Measurements from ENCODE around the gene GPR26.

Gene GPR26

GRCh38 chr10:123666318-123667236 is at the start of gene GPR26:
Gene GPR26, plus strand, starts transcription at chr10:123666355. Its CDS starts 53 bp downstream, at chr10:123666408.
- no peak for DNase-seq

- no peak for DNase-seq
These were observed 47.9 kb upstream of the GPR26 start for GRCh38 chr10:123618224-123618623.

GRCh38 chr10:123619067-123619855 is 46.9 kb upstream of the GPR26 start:
- DNase-seq: no peak

- no peak for DNase-seq
These were observed 45.5 kb upstream of the GPR26 start for GRCh38 chr10:123620621-123621020.

GRCh38 chr10:123621492-123621891 is 44.7 kb upstream of the GPR26 start:
- no peak for DNase-seq

- no peak for DNase-seq
These were observed 44.2 kb upstream of the GPR26 start for GRCh38 chr10:123621916-123622315.

- DNase-seq: no peak
These were observed 43.8 kb upstream of the GPR26 start for GRCh38 chr10:123622381-123622780.

- DNase-seq: no peak
These were observed 42.1 kb upstream of the GPR26 start for GRCh38 chr10:123624086-123624485.

- no peak for DNase-seq
These were observed 33.0 kb upstream of the GPR26 start for GRCh38 chr10:123633106-123633505.

- DNase-seq: no peak
These were observed 32.5 kb upstream of the GPR26 start for GRCh38 chr10:123633636-123634035.

GRCh38 chr10:123634221-123634620 is 31.9 kb upstream of the GPR26 start:
- DNase-seq: no peak

GRCh38 chr10:123635131-123635530 is 31.0 kb upstream of the GPR26 start:
- DNase-seq: no peak

- no peak for DNase-seq
These were observed 30.4 kb upstream of the GPR26 start for GRCh38 chr10:123635745-123636144.

- DNase-seq: no peak
These were observed 29.4 kb upstream of the GPR26 start for GRCh38 chr10:123636598-123637325.

- no peak for DNase-seq
These were observed 28.8 kb upstream of the GPR26 start for GRCh38 chr10:123637326-123637880.

- no peak for DNase-seq
These were observed 27.0 kb upstream of the GPR26 start for GRCh38 chr10:123639131-123639530.

GRCh38 chr10:123640016-123640535 is 26.1 kb upstream of the GPR26 start:
- DNase-seq: no peak

- DNase-seq: no peak
These were observed 23.9 kb upstream of the GPR26 start for GRCh38 chr10:123642293-123642692.

- no peak for DNase-seq
These were observed 23.5 kb upstream of the GPR26 start for GRCh38 chr10:123642697-123643096.

GRCh38 chr10:123643315-123643714 is 22.8 kb upstream of the GPR26 start:
- DNase-seq: no peak

GRCh38 chr10:123645016-123645415 is 21.1 kb upstream of the GPR26 start:
- no peak for DNase-seq

- no peak for DNase-seq
These were observed 20.5 kb upstream of the GPR26 start for GRCh38 chr10:123645615-123646014.

- DNase-seq: no peak
These were observed 17.6 kb upstream of the GPR26 start for GRCh38 chr10:123648595-123648994.

Measured in T1000 (cell line).